Left ventricle myocardium superior (tissue), 1 donor: Measurements from ENCODE around the gene RSPH10B2. TPM values are rescaled to one million over a fixed set of nuclear protein-coding genes. Genes with fewer than 3 reads are reported as not detected.
"Not testable (repeated sequence)": the region's sequence is repeated elsewhere in the genome, so short reads cannot be mapped to it uniquely, and the experiment has no call there.

Experiments used
- ATAC-seq: fragments of 200-7000 bp; cut with Tn5 transposase; one replicate; pipeline ENCODE4 v1.9.1; 2020; ENCODE audit warnings: mild to moderate bottlenecking, moderate library complexity
- DNase-seq: peaks from one replicate; pipeline ENCODE4 v3.0.0-alpha.2; 2020
- intact Hi-C: fragments of 100-400 bp; cut with micrococcal nuclease; formaldehyde crosslinking; loops from one replicate; pipeline ENCODE4 v1.11.0; 2022
- long read RNA-seq: library from polyadenylated mRNA; unstranded; transcript quantifications from one replicate; pipeline ENCODE4 v2.0.0, GENCODE V29; 2021
- total RNA-seq: library from RNA; stranded (reverse); fragmentation: NEBNext Ultra II Directional; extraction: Animal tissue kit (Norgen Biotek cat#: 25700); gene quantifications from one replicate; pipeline ENCODE4 v1.2.1, GENCODE V29; 2021
- donor health status: DM: no; HTN: yes; CAD: no; lungs with severe emphysema.

The RSPH10B2 gene
- total RNA-seq = not detected
- long read RNA-seq = 0 reads

GRCh38 chr7:6753964-6754363 lies at the start of gene RSPH10B2:
RSPH10B2 (plus strand) TSS chr7:6754103; CDS start chr7:6757678, 3,575 bp downstream.
- DNase-seq, intact Hi-C loops: not testable (repeated sequence)
- peak; percentile 83 for ATAC-seq

GRCh38 chr7:6705959-6706665 lies 47.8 kb upstream of the RSPH10B2 start:
- ATAC-seq (peak; percentile 34), DNase-seq (peak; percentile 45)
- intact Hi-C loops = no loop called here

- intact Hi-C loops = no loop called here
- ATAC-seq (peak; percentile 100), DNase-seq (peak; percentile 99)
Measured at GRCh38 chr7:6706666-6707407, 47.1 kb upstream of the RSPH10B2 start, which contains the start of gene ZNF12. ZNF12 (minus strand) TSS chr7:6706947; CDS start chr7:6705173, 1,774 bp downstream.

- intact Hi-C loops = no loop called here
- ATAC-seq (no peak), DNase-seq (no peak)
Measured at GRCh38 chr7:6708304-6708703, 45.6 kb upstream of the RSPH10B2 start.

GRCh38 chr7:6709808-6710207 lies 44.1 kb upstream of the RSPH10B2 start:
- DNase-seq (no peak), ATAC-seq (no peak)
- intact Hi-C loops = no loop called here

GRCh38 chr7:6714360-6714759 lies 39.5 kb upstream of the RSPH10B2 start:
- DNase-seq (no peak), ATAC-seq (no peak)
- intact Hi-C loops = no loop called here

GRCh38 chr7:6715898-6716297 lies 38.0 kb upstream of the RSPH10B2 start:
- intact Hi-C loops, DNase-seq, ATAC-seq: not testable (repeated sequence)

- ATAC-seq (no peak), DNase-seq (no peak)
- intact Hi-C loops = no loop called here
Measured at GRCh38 chr7:6718124-6718523, 35.8 kb upstream of the RSPH10B2 start.

- ATAC-seq, intact Hi-C loops, DNase-seq: not testable (repeated sequence)
Measured at GRCh38 chr7:6724351-6724750, 29.6 kb upstream of the RSPH10B2 start.

- intact Hi-C loops = no loop called here
- ATAC-seq = no peak
- DNase-seq = no peak
Measured at GRCh38 chr7:6725003-6725402, 28.9 kb upstream of the RSPH10B2 start.

- intact Hi-C loops, DNase-seq, ATAC-seq: not testable (repeated sequence)
Measured at GRCh38 chr7:6726341-6726740, 27.6 kb upstream of the RSPH10B2 start.

GRCh38 chr7:6727663-6728062 lies 26.2 kb upstream of the RSPH10B2 start:
- ATAC-seq (no peak), DNase-seq (no peak)
- intact Hi-C loops = no loop called here

- DNase-seq, ATAC-seq, intact Hi-C loops: not testable (repeated sequence)
Measured at GRCh38 chr7:6728893-6729491, 24.9 kb upstream of the RSPH10B2 start.

- intact Hi-C loops = no loop called here
- ATAC-seq (peak; percentile 100), DNase-seq (peak; percentile 97)
Measured at GRCh38 chr7:6729492-6730342, 24.2 kb upstream of the RSPH10B2 start.

- DNase-seq = no peak
- no peak for ATAC-seq
- intact Hi-C loops = no loop called here
Measured at GRCh38 chr7:6730343-6730633, 23.6 kb upstream of the RSPH10B2 start.

- intact Hi-C loops, DNase-seq, ATAC-seq: not testable (repeated sequence)
Measured at GRCh38 chr7:6738415-6738814, 15.5 kb upstream of the RSPH10B2 start.

- intact Hi-C loops, DNase-seq, ATAC-seq: not testable (repeated sequence)
Measured at GRCh38 chr7:6744410-6745100, 9.3 kb upstream of the RSPH10B2 start.

- intact Hi-C loops, DNase-seq, ATAC-seq: not testable (repeated sequence)
Measured at GRCh38 chr7:6749335-6749734, 4.6 kb upstream of the RSPH10B2 start.
